GM23338 (cell line): Measurements from ENCODE around the gene IL6ST. TPM values are rescaled to one million over a fixed set of nuclear protein-coding genes. Genes with fewer than 3 reads are reported as not detected.

Experiments
- ATAC-seq: fragments of 200-7000 bp; cut with Tn5 transposase; 3 replicates; pipeline ENCODE4 v1.9.1; 2020
- DNase-seq: peaks from one replicate; pipeline ENCODE4 v3.0.0-alpha.2; 2015; ENCODE audit warnings: low spot score
- H2AFZ ChIP-seq: fragments of 200-600 bp; sonication (generic); 2 replicates; pipeline ENCODE4 v1.8.0; 2016; ENCODE audit warnings: antibody characterized with exemption, mild to moderate bottlenecking, moderate library complexity
- H3F3A ChIP-seq: fragments of 200-600 bp; sonication (generic); replicated peaks from 2 replicates; pipeline ENCODE4 v1.8.0; 2017; ENCODE audit warnings: antibody characterized with exemption, mixed run types, low read depth
- H3K27ac ChIP-seq: fragments of 200-600 bp; sonication (generic); 2 replicates; pipeline ENCODE4 v1.6.1; 2016; ENCODE audit warnings: low read depth
- H3K27me3 ChIP-seq: fragments of 200-600 bp; sonication (generic); 2 replicates; pipeline ENCODE4 v1.8.0; 2016; ENCODE audit warnings: mild to moderate bottlenecking, mixed run types, moderate library complexity; ENCODE audit not compliant: insufficient read depth
- H3K36me3 ChIP-seq: fragments of 200-600 bp; sonication (generic); 2 replicates; pipeline ENCODE4 v1.8.0; 2016; ENCODE audit warnings: mild to moderate bottlenecking; ENCODE audit not compliant: insufficient read depth
- H3K4me1 ChIP-seq: fragments of 200-600 bp; sonication (generic); 2 replicates; pipeline ENCODE4 v1.8.0; 2016; ENCODE audit warnings: mild to moderate bottlenecking, moderate library complexity; ENCODE audit not compliant: insufficient read depth
- H3K4me2 ChIP-seq: fragments of 200-600 bp; sonication (generic); 2 replicates; pipeline ENCODE4 v1.7.1; 2017; ENCODE audit warnings: mixed run types
- H3K4me3 ChIP-seq: fragments of 200-600 bp; sonication (generic); 2 replicates; pipeline ENCODE4 v1.6.1; 2016; ENCODE audit warnings: mixed run types
- H3K79me2 ChIP-seq: fragments of 200-600 bp; sonication (generic); replicated peaks from 2 replicates; pipeline ENCODE4 v1.8.0; 2017; ENCODE audit warnings: mild to moderate bottlenecking; ENCODE audit not compliant: insufficient read depth
- H3K9me2 ChIP-seq: fragments of 200-600 bp; sonication (generic); 2 replicates; pipeline ENCODE4 v1.8.0; 2017; ENCODE audit not compliant: insufficient read depth
- H4K20me1 ChIP-seq: fragments of 200-600 bp; sonication (generic); replicated peaks from 2 replicates; pipeline ENCODE4 v1.8.0; 2017; ENCODE audit warnings: mild to moderate bottlenecking; ENCODE audit not compliant: insufficient read depth
- H3K27ac Mint-ChIP-seq: 2 replicates; pipeline ENCODE4 v1.8.0; 2020; ENCODE audit warnings: inconsistent platforms, mild to moderate bottlenecking, moderate library complexity, mixed read lengths
- H3K27me3 Mint-ChIP-seq: 3 replicates; pipeline ENCODE4 v1.8.0; 2022; ENCODE audit warnings: low read depth, mild to moderate bottlenecking, moderate library complexity, mixed read lengths, inconsistent platforms; ENCODE audit not compliant: insufficient read depth, poor library complexity
- H3K36me3 Mint-ChIP-seq: 3 replicates; pipeline ENCODE4 v1.8.0; 2021; ENCODE audit warnings: low read depth, mild to moderate bottlenecking, inconsistent platforms, moderate library complexity, mixed read lengths
- H3K4me1 Mint-ChIP-seq: 3 replicates; pipeline ENCODE4 v1.8.0; 2020; ENCODE audit warnings: mild to moderate bottlenecking, inconsistent platforms, mixed read lengths
- H3K4me3 Mint-ChIP-seq: 3 replicates; pipeline ENCODE4 v1.8.0; 2021; ENCODE audit warnings: moderate library complexity, mild to moderate bottlenecking, inconsistent platforms, mixed read lengths
- H3K9me3 Mint-ChIP-seq: 3 replicates; pipeline ENCODE4 v1.8.0; 2020; ENCODE audit warnings: moderate library complexity, mild to moderate bottlenecking, inconsistent platforms, mixed read lengths
- CREB1 ChIP-seq: fragments of 250-450 bp; sonication (Bioruptor Pico); IDR thresholded peaks from 2 replicates; pipeline ENCODE4 v1.5.0; 2020; ENCODE audit warnings: low read depth, mild to moderate bottlenecking, moderate library complexity
- EZH2 ChIP-seq: fragments of 200-600 bp; sonication (generic); IDR thresholded peaks from one replicate; pipeline ENCODE4 v1.8.0; 2017; ENCODE audit warnings: antibody characterized with exemption, mild to moderate bottlenecking, low read depth; ENCODE audit not compliant: unreplicated experiment
- EZH2phosphoT487 ChIP-seq: fragments of 200-600 bp; sonication (generic); IDR thresholded peaks from one replicate; pipeline ENCODE4 v1.8.1; 2018; ENCODE audit warnings: antibody characterized with exemption; ENCODE audit not compliant: unreplicated experiment
- JUNB ChIP-seq: IDR thresholded peaks from one replicate; pipeline ENCODE4 v1.6.1; 2016; ENCODE audit warnings: antibody characterized with exemption; ENCODE audit not compliant: unreplicated experiment
- NANOG ChIP-seq: IDR thresholded peaks from 2 replicates; pipeline ENCODE4 v1.6.1; 2016; ENCODE audit warnings: antibody characterized with exemption, borderline replicate concordance
- POLR2AphosphoS5 ChIP-seq: IDR thresholded peaks from 2 replicates; pipeline ENCODE4 v1.6.1; 2016; ENCODE audit warnings: antibody characterized with exemption, low read depth
- STAT1 ChIP-seq: IDR thresholded peaks from one replicate; pipeline ENCODE4 v1.6.1; 2016; ENCODE audit warnings: antibody characterized with exemption; ENCODE audit not compliant: unreplicated experiment
- ZNF114 ChIP-seq: fragments of 250-450 bp; sonication (Bioruptor Pico); IDR thresholded peaks from 2 replicates; pipeline ENCODE4 v1.5.0; 2020; ENCODE audit warnings: mild to moderate bottlenecking, moderate library complexity
- ZNF331 ChIP-seq: fragments of 250-450 bp; sonication (Bioruptor Pico); IDR thresholded peaks from 2 replicates; pipeline ENCODE4 v1.5.0; 2020; ENCODE audit warnings: low read depth, mild to moderate bottlenecking, moderate library complexity
- polyA plus RNA-seq: library from polyadenylated mRNA; unstranded; fragments of >200 nt; fragmentation: Nextera tagmentation; extraction: Ambion mirVana; gene quantifications from 2 replicates; pipeline ENCODE4 v1.2.1, GENCODE V29; 2016
- total RNA-seq: library from RNA; depleted of rRNA; stranded (reverse); fragments of >200 nt; shearing (Covaris generic); gene quantifications from 2 replicates; pipeline ENCODE4 v1.2.3, GENCODE V29; 2014
- TF ChIP-seq, protein P1 (sequence below): IDR thresholded peaks from 2 replicates; pipeline ENCODE4 v1.6.1; 2016; ENCODE audit warnings: antibody characterized with exemption
- TF ChIP-seq, protein P2 (sequence below): IDR thresholded peaks from one replicate; pipeline ENCODE4 v1.6.1; 2018; ENCODE audit warnings: antibody characterized with exemption; ENCODE audit not compliant: unreplicated experiment
- TF ChIP-seq, protein P3 (sequence below): fragments of 250-450 bp; sonication (Bioruptor Pico); IDR thresholded peaks from 2 replicates; pipeline ENCODE4 v1.5.0; 2020; ENCODE audit warnings: mild to moderate bottlenecking, moderate library complexity
- TF ChIP-seq, protein P4 (sequence below), 2 experiments: fragments of 200-600 bp in 1 of 2; sonication (generic) in 1 of 2; conservative IDR thresholded peaks; 2 replicates each; pipeline versions ENCODE4 v1.5.1 to v1.6.1; 2016 to 2017; ENCODE audit warnings: antibody characterized with exemption in 2 of 2, low read depth in 2 of 2, mild to moderate bottlenecking in 2 of 2, moderate library complexity in 1 of 2

The IL6ST gene
- total and polyA plus RNA-seq, 2 experiments from 2014 or later, result 6.7 to 9.8 TPM

DNA sequence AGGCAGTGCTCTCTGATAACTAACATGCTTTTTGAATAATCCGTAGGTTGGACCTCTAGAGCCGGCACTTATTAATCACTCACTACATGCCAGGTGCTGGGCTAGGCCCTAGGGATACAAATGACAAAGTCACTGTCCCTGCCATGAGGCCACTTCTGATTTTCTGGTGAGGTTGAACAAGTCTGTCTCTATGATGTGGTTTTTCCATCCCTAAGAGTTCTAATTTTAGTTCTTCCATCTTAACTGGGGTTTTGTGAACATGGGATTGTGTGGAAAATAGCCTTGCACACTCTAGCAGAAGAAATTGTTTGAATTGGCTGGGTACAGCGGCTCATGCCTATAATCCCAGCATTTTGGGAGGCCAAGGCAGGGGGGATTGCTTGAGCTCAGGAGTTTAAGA is 79.0 kb downstream of the IL6ST start:
- Mint-ChIP-seq H3K27me3 (peaks cover 9% of the 10 kb centered on the region), H3K36me3 (no peaks in the 10 kb centered on the region; the same call in 2 of the 3 replicates), H3K9me3 (no peaks in the 10 kb centered on the region; the same call in 2 of the 3 replicates), H3K27ac (no peak overlapping the region), H3K4me1 (no peaks in the 10 kb centered on the region), H3K4me3 (no peak overlapping the region)
- H3K4me2 ChIP-seq, result no peak overlapping the region
- no peak for DNase-seq
- ATAC-seq, result no peak
- TF ChIP-seq, protein P1, sequence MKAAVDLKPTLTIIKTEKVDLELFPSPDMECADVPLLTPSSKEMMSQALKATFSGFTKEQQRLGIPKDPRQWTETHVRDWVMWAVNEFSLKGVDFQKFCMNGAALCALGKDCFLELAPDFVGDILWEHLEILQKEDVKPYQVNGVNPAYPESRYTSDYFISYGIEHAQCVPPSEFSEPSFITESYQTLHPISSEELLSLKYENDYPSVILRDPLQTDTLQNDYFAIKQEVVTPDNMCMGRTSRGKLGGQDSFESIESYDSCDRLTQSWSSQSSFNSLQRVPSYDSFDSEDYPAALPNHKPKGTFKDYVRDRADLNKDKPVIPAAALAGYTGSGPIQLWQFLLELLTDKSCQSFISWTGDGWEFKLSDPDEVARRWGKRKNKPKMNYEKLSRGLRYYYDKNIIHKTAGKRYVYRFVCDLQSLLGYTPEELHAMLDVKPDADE, result no peak
- TF ChIP-seq, protein P2, sequence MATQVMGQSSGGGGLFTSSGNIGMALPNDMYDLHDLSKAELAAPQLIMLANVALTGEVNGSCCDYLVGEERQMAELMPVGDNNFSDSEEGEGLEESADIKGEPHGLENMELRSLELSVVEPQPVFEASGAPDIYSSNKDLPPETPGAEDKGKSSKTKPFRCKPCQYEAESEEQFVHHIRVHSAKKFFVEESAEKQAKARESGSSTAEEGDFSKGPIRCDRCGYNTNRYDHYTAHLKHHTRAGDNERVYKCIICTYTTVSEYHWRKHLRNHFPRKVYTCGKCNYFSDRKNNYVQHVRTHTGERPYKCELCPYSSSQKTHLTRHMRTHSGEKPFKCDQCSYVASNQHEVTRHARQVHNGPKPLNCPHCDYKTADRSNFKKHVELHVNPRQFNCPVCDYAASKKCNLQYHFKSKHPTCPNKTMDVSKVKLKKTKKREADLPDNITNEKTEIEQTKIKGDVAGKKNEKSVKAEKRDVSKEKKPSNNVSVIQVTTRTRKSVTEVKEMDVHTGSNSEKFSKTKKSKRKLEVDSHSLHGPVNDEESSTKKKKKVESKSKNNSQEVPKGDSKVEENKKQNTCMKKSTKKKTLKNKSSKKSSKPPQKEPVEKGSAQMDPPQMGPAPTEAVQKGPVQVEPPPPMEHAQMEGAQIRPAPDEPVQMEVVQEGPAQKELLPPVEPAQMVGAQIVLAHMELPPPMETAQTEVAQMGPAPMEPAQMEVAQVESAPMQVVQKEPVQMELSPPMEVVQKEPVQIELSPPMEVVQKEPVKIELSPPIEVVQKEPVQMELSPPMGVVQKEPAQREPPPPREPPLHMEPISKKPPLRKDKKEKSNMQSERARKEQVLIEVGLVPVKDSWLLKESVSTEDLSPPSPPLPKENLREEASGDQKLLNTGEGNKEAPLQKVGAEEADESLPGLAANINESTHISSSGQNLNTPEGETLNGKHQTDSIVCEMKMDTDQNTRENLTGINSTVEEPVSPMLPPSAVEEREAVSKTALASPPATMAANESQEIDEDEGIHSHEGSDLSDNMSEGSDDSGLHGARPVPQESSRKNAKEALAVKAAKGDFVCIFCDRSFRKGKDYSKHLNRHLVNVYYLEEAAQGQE, result no peak
- TF ChIP-seq ZNF331 (CRISPR knock-in tag), result no peak
- no peak for TF ChIP-seq JUNB
- TF ChIP-seq, protein P3, sequence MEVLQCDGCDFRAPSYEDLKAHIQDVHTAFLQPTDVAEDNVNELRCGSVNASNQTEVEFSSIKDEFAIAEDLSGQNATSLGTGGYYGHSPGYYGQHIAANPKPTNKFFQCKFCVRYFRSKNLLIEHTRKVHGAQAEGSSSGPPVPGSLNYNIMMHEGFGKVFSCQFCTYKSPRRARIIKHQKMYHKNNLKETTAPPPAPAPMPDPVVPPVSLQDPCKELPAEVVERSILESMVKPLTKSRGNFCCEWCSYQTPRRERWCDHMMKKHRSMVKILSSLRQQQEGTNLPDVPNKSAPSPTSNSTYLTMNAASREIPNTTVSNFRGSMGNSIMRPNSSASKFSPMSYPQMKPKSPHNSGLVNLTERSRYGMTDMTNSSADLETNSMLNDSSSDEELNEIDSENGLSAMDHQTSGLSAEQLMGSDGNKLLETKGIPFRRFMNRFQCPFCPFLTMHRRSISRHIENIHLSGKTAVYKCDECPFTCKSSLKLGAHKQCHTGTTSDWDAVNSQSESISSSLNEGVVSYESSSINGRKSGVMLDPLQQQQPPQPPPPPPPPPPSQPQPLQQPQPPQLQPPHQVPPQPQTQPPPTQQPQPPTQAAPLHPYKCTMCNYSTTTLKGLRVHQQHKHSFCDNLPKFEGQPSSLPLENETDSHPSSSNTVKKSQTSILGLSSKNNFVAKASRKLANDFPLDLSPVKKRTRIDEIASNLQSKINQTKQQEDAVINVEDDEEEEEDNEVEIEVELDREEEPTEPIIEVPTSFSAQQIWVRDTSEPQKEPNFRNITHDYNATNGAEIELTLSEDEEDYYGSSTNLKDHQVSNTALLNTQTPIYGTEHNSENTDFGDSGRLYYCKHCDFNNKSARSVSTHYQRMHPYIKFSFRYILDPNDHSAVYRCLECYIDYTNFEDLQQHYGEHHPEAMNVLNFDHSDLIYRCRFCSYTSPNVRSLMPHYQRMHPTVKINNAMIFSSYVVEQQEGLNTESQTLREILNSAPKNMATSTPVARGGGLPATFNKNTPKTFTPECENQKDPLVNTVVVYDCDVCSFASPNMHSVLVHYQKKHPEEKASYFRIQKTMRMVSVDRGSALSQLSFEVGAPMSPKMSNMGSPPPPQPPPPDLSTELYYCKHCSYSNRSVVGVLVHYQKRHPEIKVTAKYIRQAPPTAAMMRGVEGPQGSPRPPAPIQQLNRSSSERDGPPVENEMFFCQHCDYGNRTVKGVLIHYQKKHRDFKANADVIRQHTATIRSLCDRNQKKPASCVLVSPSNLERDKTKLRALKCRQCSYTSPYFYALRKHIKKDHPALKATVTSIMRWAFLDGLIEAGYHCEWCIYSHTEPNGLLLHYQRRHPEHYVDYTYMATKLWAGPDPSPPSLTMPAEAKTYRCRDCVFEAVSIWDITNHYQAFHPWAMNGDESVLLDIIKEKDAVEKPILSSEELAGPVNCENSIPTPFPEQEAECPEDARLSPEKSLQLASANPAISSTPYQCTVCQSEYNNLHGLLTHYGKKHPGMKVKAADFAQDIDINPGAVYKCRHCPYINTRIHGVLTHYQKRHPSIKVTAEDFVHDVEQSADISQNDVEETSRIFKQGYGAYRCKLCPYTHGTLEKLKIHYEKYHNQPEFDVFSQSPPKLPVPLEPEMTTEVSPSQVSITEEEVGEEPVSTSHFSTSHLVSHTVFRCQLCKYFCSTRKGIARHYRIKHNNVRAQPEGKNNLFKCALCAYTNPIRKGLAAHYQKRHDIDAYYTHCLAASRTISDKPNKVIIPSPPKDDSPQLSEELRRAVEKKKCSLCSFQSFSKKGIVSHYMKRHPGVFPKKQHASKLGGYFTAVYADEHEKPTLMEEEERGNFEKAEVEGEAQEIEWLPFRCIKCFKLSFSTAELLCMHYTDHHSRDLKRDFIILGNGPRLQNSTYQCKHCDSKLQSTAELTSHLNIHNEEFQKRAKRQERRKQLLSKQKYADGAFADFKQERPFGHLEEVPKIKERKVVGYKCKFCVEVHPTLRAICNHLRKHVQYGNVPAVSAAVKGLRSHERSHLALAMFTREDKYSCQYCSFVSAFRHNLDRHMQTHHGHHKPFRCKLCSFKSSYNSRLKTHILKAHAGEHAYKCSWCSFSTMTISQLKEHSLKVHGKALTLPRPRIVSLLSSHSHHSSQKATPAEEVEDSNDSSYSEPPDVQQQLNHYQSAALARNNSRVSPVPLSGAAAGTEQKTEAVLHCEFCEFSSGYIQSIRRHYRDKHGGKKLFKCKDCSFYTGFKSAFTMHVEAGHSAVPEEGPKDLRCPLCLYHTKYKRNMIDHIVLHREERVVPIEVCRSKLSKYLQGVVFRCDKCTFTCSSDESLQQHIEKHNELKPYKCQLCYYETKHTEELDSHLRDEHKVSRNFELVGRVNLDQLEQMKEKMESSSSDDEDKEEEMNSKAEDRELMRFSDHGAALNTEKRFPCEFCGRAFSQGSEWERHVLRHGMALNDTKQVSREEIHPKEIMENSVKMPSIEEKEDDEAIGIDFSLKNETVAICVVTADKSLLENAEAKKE (CRISPR knock-in tag), result no peak
- TF ChIP-seq, protein P4, sequence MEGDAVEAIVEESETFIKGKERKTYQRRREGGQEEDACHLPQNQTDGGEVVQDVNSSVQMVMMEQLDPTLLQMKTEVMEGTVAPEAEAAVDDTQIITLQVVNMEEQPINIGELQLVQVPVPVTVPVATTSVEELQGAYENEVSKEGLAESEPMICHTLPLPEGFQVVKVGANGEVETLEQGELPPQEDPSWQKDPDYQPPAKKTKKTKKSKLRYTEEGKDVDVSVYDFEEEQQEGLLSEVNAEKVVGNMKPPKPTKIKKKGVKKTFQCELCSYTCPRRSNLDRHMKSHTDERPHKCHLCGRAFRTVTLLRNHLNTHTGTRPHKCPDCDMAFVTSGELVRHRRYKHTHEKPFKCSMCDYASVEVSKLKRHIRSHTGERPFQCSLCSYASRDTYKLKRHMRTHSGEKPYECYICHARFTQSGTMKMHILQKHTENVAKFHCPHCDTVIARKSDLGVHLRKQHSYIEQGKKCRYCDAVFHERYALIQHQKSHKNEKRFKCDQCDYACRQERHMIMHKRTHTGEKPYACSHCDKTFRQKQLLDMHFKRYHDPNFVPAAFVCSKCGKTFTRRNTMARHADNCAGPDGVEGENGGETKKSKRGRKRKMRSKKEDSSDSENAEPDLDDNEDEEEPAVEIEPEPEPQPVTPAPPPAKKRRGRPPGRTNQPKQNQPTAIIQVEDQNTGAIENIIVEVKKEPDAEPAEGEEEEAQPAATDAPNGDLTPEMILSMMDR (conservative IDR thresholded peaks at IDR 0.05; ENCODE audit: low read depth in 2 of 2), result no peak
- TF ChIP-seq EZH2, result no peak
- TF ChIP-seq EZH2phosphoT487, result no peak
- TF ChIP-seq STAT1, result no peak
- TF ChIP-seq POLR2AphosphoS5, result no peak
- no peak for TF ChIP-seq ZNF114 (CRISPR knock-in tag)
- TF ChIP-seq NANOG, result no peak
- no peak for TF ChIP-seq CREB1 (CRISPR knock-in tag)
- no peak overlapping the region for H2AFZ ChIP-seq
- H3K27me3 ChIP-seq, result no peaks in the 10 kb centered on the region
- H3K4me3 ChIP-seq, result no peak overlapping the region
- H3F3A ChIP-seq, result no peaks in the 10 kb centered on the region
- no peaks in the 10 kb centered on the region for H3K79me2 ChIP-seq
- no peaks in the 10 kb centered on the region for H3K9me2 ChIP-seq
- H3K27ac ChIP-seq, result no peak overlapping the region
- H3K36me3 ChIP-seq, result no peaks in the 10 kb centered on the region
- H3K4me1 ChIP-seq, result no peaks in the 10 kb centered on the region
- no peaks in the 10 kb centered on the region for H4K20me1 ChIP-seq
